Erythroblast (primary cell): ENCODE data around the gene MT1X.

Source experiments
- GATA1 ChIP-seq: IDR thresholded peaks from 2 replicates; pipeline ENCODE4 v1.6.1; 2011; ENCODE audit warnings: low read depth, mild to moderate bottlenecking, control low read depth, low read length, moderate library complexity
- POLR2A ChIP-seq: IDR thresholded peaks from 2 replicates; pipeline ENCODE4 v1.6.1; 2011; ENCODE audit warnings: mild to moderate bottlenecking, low read length

DNA sequence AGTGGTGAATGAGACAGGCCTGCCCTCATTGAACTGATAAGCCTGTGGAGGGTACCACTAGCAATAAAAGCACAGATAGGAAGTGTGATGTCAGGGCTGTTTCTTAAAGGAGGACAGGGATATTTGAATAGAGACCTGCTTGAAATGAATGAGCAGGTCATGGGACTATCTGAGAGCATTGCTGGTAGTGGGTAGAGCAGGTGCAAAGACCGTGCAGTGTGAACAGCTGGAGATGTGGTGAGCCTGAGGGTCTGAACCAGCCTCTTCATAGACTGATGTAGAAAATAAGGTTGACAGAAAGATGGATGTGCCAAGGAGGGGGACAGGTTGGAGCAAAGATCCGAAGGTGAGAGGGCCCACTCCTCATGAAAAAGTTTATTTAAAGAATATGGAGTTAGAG, 50.1 kb downstream of the MT1X start:
- TF ChIP-seq POLR2A (no peak), GATA1 (no peak)
